Thoracic aorta (tissue), 2 donors: ENCODE data around the gene SSUH2. TPM values are rescaled to one million over a fixed set of nuclear protein-coding genes. Genes with fewer than 3 reads are reported as not detected.

Experiments used
- ATAC-seq: fragments of 150-250 bp; one replicate; pipeline ENCODE4 v1.8.0; 2017; ENCODE audit warnings: low read depth; ENCODE audit not compliant: insufficient number of reproducible peaks, low FRiP score
- DNase-seq: peaks from one replicate; pipeline ENCODE4 v3.0.0-alpha.2; 2020; ENCODE audit warnings: low spot score
- H3K27ac ChIP-seq, 2 donors: fragments of 200-600 bp; sonication (generic); 1 replicate in 1 of 2; 2 replicates in 1 of 2; pipeline ENCODE4 v1.5.1; 2016; ENCODE audit warnings: mild to moderate bottlenecking in 2 of 2, moderate library complexity in 2 of 2
- H3K27me3 ChIP-seq: fragments of 200-600 bp; sonication (generic); replicated peaks from 2 replicates; pipeline ENCODE4 v1.6.0; 2016; ENCODE audit warnings: mild to moderate bottlenecking; ENCODE audit not compliant: insufficient read depth
- H3K36me3 ChIP-seq: fragments of 200-600 bp; sonication (generic); one replicate; pipeline ENCODE4 v1.5.1; 2016
- H3K4me1 ChIP-seq, 2 donors: fragments of 200-600 bp; sonication (generic); 1 replicate in 1 of 2; 2 replicates in 1 of 2; pipeline versions ENCODE4 v1.5.1 to v1.6.0; 2016; ENCODE audit warnings: low read depth in 2 of 2, mild to moderate bottlenecking in 1 of 2; ENCODE audit not compliant: control insufficient read depth in 1 of 2
- H3K4me3 ChIP-seq: fragments of 200-600 bp; sonication (generic); 2 replicates; pipeline ENCODE4 v1.5.1; 2016; ENCODE audit warnings: mild to moderate bottlenecking
- H3K9me3 ChIP-seq: fragments of 200-600 bp; sonication (generic); 2 replicates; pipeline ENCODE4 v1.5.1; 2016
- CTCF ChIP-seq: fragments of 200-600 bp; sonication (generic); IDR thresholded peaks from one replicate; pipeline ENCODE4 v1.5.1; 2019; ENCODE audit warnings: antibody characterized with exemption
- total RNA-seq, 2 donors: library from RNA; depleted of rRNA; stranded (reverse); fragments of >200 nt; gene quantifications; one replicate each; pipeline versions ENCODE4 v1.1.0 to v1.2.3, GENCODE V29; 2016

Gene SSUH2
- total RNA-seq, 2 donors from 2014 or later: 0.14 TPM; not detected in 1

DNA sequence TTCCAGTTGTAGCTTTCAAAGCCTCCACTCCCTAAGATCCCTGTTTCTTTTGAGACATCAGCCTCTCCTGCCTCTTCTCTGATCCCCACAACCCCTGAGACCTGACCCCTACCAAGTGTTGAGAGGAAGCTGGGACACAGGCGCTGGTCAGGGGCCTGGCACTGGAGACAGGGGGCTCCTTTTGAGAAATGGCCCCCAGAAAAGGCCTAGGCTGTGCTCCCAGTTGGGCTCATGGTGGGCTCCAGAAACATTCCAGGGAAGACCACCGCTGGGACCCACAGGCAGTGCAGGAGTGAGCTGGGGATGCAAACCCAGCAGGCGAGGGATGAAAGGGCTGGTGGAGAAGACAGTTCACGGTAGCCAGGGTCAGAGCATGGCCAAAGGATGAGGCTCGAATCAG, 16.6 kb downstream of the SSUH2 start:
- ATAC-seq: no peak
- peaks cover 7 to 16% of the 10 kb centered on the region in 2 donors for H3K4me1 ChIP-seq
- H3K9me3 ChIP-seq: no peaks in the 10 kb centered on the region
- no peak for TF ChIP-seq CTCF
- no peaks in the 10 kb centered on the region for H3K27me3 ChIP-seq
- H3K4me3 ChIP-seq: no peak overlapping the region
- H3K27ac ChIP-seq: no peak overlapping the region
- no peak for DNase-seq
- H3K36me3 ChIP-seq: no peaks in the 10 kb centered on the region

- Histone ChIP-seq H3K4me3 (no peak overlapping the region), H3K36me3 (no peaks in the 10 kb centered on the region), H3K9me3 (no peaks in the 10 kb centered on the region), H3K27ac (no peak overlapping the region), H3K27me3 (no peaks in the 10 kb centered on the region), H3K4me1 (peaks cover 10 to 22% of the 10 kb centered on the region in 2 donors)
- no peak for TF ChIP-seq CTCF
- ATAC-seq (no peak), DNase-seq (no peak)
These were observed 17.2 kb downstream of the SSUH2 start for GRCh38 chr3:8627201-8627940.

DNA sequence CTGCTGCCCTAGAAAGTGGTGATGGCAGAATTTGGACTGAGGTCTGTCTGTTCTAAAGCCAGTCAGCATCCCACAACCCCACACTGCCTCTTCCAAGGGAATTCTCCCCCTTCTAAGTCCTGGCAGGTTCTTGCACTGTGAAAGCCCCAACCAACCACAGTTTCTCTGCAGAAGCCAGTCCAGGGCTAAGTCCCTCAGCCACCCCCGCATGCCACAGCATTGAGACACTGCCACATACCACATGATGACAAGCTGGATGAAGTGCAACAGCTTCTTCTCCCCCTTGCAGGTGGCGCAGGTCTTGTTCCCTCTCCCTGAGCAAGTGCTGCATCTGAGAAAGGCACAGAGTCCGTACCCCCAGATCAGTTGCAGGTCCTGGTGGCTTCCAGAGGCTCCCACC, 18.6 kb downstream of the SSUH2 start:
- Histone ChIP-seq H3K4me3 (no peak overlapping the region), H3K27me3 (no peaks in the 10 kb centered on the region), H3K27ac (no peak overlapping the region), H3K4me1 (peaks cover 13 to 36% of the 10 kb centered on the region in 2 donors), H3K9me3 (no peaks in the 10 kb centered on the region), H3K36me3 (no peaks in the 10 kb centered on the region)
- ATAC-seq (no peak), DNase-seq (no peak)
- no peak for TF ChIP-seq CTCF

DNA sequence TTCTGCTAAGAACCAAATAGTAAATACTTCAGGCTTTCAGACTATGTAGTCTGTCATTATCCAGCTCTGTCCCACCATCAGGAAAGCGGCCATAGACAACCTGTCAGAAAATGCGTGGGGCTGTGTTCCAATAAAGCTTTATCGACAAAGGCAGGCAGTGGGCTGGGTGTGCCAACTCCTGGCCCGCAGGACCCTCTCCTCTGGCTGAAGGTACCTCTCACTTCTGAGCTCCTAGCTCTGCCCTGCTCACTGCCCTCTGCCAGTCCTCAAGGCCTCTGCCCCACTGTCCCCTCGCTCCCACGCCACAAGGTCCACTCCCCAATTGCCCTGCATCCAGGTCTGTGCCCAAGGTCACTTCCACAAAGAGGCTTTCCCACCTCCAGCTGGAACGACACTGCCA, 20.0 kb downstream of the SSUH2 start:
- H3K9me3 ChIP-seq: no peaks in the 10 kb centered on the region
- no peak overlapping the region for H3K27ac ChIP-seq
- H3K4me3 ChIP-seq: no peak overlapping the region
- DNase-seq: no peak
- H3K36me3 ChIP-seq: no peaks in the 10 kb centered on the region
- H3K27me3 ChIP-seq: no peaks in the 10 kb centered on the region
- ATAC-seq: no peak
- H3K4me1 ChIP-seq: peaks cover 13 to 42% of the 10 kb centered on the region in 2 donors
- no peak for TF ChIP-seq CTCF

DNA sequence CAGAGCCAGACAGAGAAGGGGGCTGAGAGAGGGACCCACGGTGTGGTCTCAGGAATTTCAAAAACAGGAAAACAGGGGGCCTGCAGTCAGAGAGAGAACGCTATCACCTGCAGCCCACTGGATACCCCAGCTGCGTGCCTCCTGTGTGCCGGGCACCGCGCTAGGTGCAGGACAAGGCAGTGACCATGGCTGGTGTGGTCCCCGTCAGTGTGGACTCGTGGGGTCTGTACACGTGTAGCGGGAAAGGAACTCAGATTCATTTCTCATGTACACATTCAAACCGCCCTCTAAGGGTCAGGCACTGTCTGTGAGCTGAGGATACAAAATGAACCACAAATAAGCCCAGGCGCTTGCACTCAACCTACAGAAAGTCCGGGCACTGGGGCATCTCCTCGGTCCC, 20.9 kb downstream of the SSUH2 start:
- Histone ChIP-seq H3K36me3 (no peaks in the 10 kb centered on the region), H3K27me3 (no peaks in the 10 kb centered on the region), H3K27ac (no peak overlapping the region), H3K4me3 (no peak overlapping the region), H3K4me1 (peaks cover 13 to 36% of the 10 kb centered on the region in 2 donors), H3K9me3 (no peaks in the 10 kb centered on the region)
- DNase-seq (no peak), ATAC-seq (no peak)
- no peak for TF ChIP-seq CTCF
